Heart left ventricle (tissue), 13 donors: Measurements from ENCODE around the gene PPP1R12C.

Experiments used
- POLR2A ChIP-seq, 2 donors: fragments of 450-650 bp; IDR thresholded peaks; one replicate each; pipeline ENCODE4 v1.6.1; 2017; ENCODE audit warnings: antibody characterized with exemption in 2 of 2, mild to moderate bottlenecking in 2 of 2, moderate library complexity in 2 of 2
- TF ChIP-seq, protein P1 (sequence below), 12 donors: fragments of 200-600 bp; sonication (generic) in 4 of 12; IDR thresholded peaks; one replicate each; pipeline versions ENCODE4 v1.5.0 to v1.8.0; 2018 to 2022; ENCODE audit warnings: antibody characterized with exemption in 12 of 12, mild to moderate bottlenecking in 5 of 12
- donor health status: ischemic (EF 13 %, LVEDD 7.1; RV severe dilation, severe dysfunction).
- donor health status: DM: no; HTN: yes; CAD: no.
- donor health status: DM: no; HTN: no; CAD: no.
- donor health status: ischemic (EF 25% LVEDD 6.9; RV normal size, moderate dysfunction).
- donor health status: ischemic (EF 25% LVEDD 5.7; RV mildly dilated, moderate dysfunction).
- donor health status: ischemic (EF 35%, LVEDD 5.7; RV mildly dilated, moderate dysfunction).
- donor health status: nonischemic (EF 11% LVEDD 7.7; RV severe dilation, severe dysfunction).
- donor health status: DM: yes; HTN: yes; CAD: no.
- donor health status: PGD.
- donor health status: ischemic (EF 29% LVEDD 5.4; RV normal size, mild dysfunction).
- donor health status: nonischemic (EF 23%, LVEDD 6.1; RV moderate dilation, normal function).

DNA sequence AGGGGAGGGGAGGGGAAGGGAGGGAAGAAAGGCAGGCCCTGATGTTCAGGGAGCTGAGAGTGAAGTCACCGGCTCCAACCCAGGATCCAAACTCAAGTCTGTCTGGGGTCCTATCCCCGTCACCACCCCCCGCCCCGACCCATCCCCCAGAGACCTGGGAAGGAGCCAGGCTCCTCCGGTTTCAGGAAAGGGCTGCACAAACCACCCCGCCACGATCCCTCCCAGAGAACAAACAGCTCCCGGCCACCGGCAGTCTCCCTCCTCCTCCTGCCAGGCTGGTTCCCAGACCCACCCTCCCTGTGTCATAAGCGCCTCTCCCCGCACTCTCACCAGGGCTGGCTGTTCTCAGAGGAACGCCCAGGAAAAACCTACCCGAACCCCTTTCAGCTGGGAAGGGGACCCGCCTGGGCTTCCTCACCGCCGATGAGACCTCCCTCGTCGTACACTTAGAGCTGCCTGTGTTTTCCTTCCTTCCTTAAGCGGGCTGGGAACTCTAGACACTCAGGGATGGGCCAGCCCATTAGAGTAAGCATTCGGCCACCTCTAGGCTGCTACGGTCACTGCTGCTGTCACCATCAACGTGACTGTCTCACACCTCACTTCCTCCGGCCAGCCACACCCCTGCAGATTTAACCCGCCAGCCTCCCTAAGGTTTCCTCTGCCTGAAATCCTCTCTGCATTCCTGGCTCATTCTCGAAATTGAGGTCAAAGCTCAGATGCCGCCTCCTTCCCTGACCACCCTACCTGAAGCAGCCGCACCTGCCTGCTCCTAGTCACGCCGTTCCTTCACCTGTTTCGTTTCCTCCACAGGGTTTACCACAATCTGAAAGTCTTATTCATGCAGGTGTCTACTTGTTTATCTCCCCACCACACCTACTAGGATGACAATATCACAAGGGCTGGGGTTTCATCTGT is 48.2 kb downstream of the PPP1R12C start:
- TF ChIP-seq, protein P1, sequence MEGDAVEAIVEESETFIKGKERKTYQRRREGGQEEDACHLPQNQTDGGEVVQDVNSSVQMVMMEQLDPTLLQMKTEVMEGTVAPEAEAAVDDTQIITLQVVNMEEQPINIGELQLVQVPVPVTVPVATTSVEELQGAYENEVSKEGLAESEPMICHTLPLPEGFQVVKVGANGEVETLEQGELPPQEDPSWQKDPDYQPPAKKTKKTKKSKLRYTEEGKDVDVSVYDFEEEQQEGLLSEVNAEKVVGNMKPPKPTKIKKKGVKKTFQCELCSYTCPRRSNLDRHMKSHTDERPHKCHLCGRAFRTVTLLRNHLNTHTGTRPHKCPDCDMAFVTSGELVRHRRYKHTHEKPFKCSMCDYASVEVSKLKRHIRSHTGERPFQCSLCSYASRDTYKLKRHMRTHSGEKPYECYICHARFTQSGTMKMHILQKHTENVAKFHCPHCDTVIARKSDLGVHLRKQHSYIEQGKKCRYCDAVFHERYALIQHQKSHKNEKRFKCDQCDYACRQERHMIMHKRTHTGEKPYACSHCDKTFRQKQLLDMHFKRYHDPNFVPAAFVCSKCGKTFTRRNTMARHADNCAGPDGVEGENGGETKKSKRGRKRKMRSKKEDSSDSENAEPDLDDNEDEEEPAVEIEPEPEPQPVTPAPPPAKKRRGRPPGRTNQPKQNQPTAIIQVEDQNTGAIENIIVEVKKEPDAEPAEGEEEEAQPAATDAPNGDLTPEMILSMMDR (IDR thresholded peaks at IDR 0.05) = no peak
- no peak for TF ChIP-seq POLR2A (IDR thresholded peaks at IDR 0.05)
